CD14-positive monocyte (primary cell): ENCODE results near the gene IGLL5. TPM values are rescaled to one million over a fixed set of nuclear protein-coding genes. Genes with fewer than 3 reads are reported as not detected.

Experiments
- DNase-seq, 3 donors: peaks; one replicate each; pipeline ENCODE4 v3.0.0-alpha.2; 2011 to 2022
- H2AFZ ChIP-seq: 2 replicates; pipeline ENCODE4 v1.6.0; 2012; ENCODE audit warnings: mild to moderate bottlenecking, low read depth, low read length, inconsistent platforms; ENCODE audit not compliant: insufficient read depth, poor library complexity, severe bottlenecking
- H3K27ac ChIP-seq, 2 donors: 1 replicate in 1 of 2; 2 replicates in 1 of 2; pipeline ENCODE4 v1.5.1; 2012 to 2013; ENCODE audit warnings: low read length in 2 of 2, control low read depth in 1 of 2, inconsistent platforms in 1 of 2, low read depth in 1 of 2, mild to moderate bottlenecking in 1 of 2
- H3K27me3 ChIP-seq, 2 donors: one replicate each; pipeline versions ENCODE4 v1.6.0 to v1.6.1; 2011 to 2013; ENCODE audit warnings: low read length in 2 of 2; ENCODE audit not compliant: control insufficient read depth in 2 of 2, insufficient read depth in 2 of 2
- H3K36me3 ChIP-seq, 2 donors: replicated peaks in 1 of 2; 1 replicate in 1 of 2; 2 replicates in 1 of 2; pipeline versions ENCODE4 v1.5.1 to v1.6.1; 2012 to 2013; ENCODE audit warnings: low read length in 2 of 2, control low read depth in 1 of 2, inconsistent platforms in 1 of 2, mild to moderate bottlenecking in 1 of 2; ENCODE audit not compliant: insufficient read depth in 2 of 2, control insufficient read depth in 1 of 2
- H3K4me1 ChIP-seq, 2 donors: 1 replicate in 1 of 2; 2 replicates in 1 of 2; pipeline versions ENCODE4 v1.5.1 to v1.6.1; 2012 to 2013; ENCODE audit warnings: low read length in 2 of 2, control low read depth in 1 of 2, inconsistent platforms in 1 of 2, mild to moderate bottlenecking in 1 of 2, moderate library complexity in 1 of 2; ENCODE audit not compliant: insufficient read depth in 2 of 2, control insufficient read depth in 1 of 2
- H3K4me2 ChIP-seq: replicated peaks from 2 replicates; pipeline ENCODE3; 2012; ENCODE audit warnings: low read length, moderate library complexity, mild to moderate bottlenecking; ENCODE audit not compliant: poor library complexity, severe bottlenecking; ENCODE audit errors: extremely low read depth
- H3K4me3 ChIP-seq, 3 experiments: fragments of 200-600 bp in 1 of 3; sonication (generic) in 1 of 3; replicated peaks in 1 of 3; 1 replicate in 2 of 3; 2 replicates in 1 of 3; pipeline ENCODE4 v1.5.1; 2011 to 2013; ENCODE audit warnings: low read length in 3 of 3, mild to moderate bottlenecking in 3 of 3, control low read depth in 2 of 3, low read depth in 2 of 3, inconsistent platforms in 1 of 3, moderate library complexity in 1 of 3
- H3K79me2 ChIP-seq: 2 replicates; pipeline ENCODE4 v1.6.0; 2012; ENCODE audit warnings: mild to moderate bottlenecking, control low read depth, inconsistent platforms, low read length, moderate library complexity; ENCODE audit not compliant: insufficient read depth
- H3K9ac ChIP-seq: 2 replicates; pipeline ENCODE4 v1.6.0; 2017; ENCODE audit warnings: low read length, mild to moderate bottlenecking; ENCODE audit not compliant: insufficient read depth, poor library complexity, severe bottlenecking
- H3K9me3 ChIP-seq, 2 donors: replicated peaks in 1 of 2; 1 replicate in 1 of 2; 2 replicates in 1 of 2; pipeline versions ENCODE4 v1.5.1 to v1.6.1; 2012 to 2013; ENCODE audit warnings: low read length in 2 of 2, control low read depth in 1 of 2; ENCODE audit not compliant: control insufficient read depth in 1 of 2, insufficient read depth in 1 of 2
- H4K20me1 ChIP-seq: 2 replicates; pipeline ENCODE4 v1.6.0; 2012; ENCODE audit warnings: mild to moderate bottlenecking, low read length, control low read depth, moderate library complexity; ENCODE audit not compliant: insufficient read depth
- H3K27ac Mint-ChIP-seq, 7 donors: one replicate each; pipeline ENCODE4 v1.8.0; 2020; ENCODE audit warnings: mild to moderate bottlenecking in 7 of 7, mixed read lengths in 7 of 7, moderate library complexity in 6 of 7, inconsistent platforms in 2 of 7
- H3K27me3 Mint-ChIP-seq, 3 donors: one replicate each; pipeline ENCODE4 v1.8.0; 2021 to 2022; ENCODE audit warnings: low read depth in 3 of 3, mild to moderate bottlenecking in 3 of 3, mixed read lengths in 3 of 3, moderate library complexity in 3 of 3, inconsistent platforms in 1 of 3
- H3K36me3 Mint-ChIP-seq, 2 donors: one replicate each; pipeline ENCODE4 v1.8.0; 2020; ENCODE audit warnings: mixed read lengths in 2 of 2, inconsistent platforms in 1 of 2, mild to moderate bottlenecking in 1 of 2
- H3K4me1 Mint-ChIP-seq: one replicate; pipeline ENCODE4 v1.8.0; 2020; ENCODE audit warnings: mild to moderate bottlenecking, mixed read lengths
- H3K4me3 Mint-ChIP-seq, 2 donors: one replicate each; pipeline ENCODE4 v1.8.0; 2020; ENCODE audit warnings: mild to moderate bottlenecking in 2 of 2, mixed read lengths in 2 of 2, moderate library complexity in 1 of 2
- H3K9me3 Mint-ChIP-seq, 7 donors: one replicate each; pipeline ENCODE4 v1.8.0; 2020 to 2022; ENCODE audit warnings: mixed read lengths in 7 of 7, mild to moderate bottlenecking in 6 of 7, moderate library complexity in 6 of 7, inconsistent platforms in 2 of 7
- CTCF ChIP-seq: fragments of 200-600 bp; IDR thresholded peaks from one replicate; pipeline ENCODE4 v1.8.0; 2022; ENCODE audit warnings: antibody characterized with exemption, mild to moderate bottlenecking
- WGBS: methylation state at CpG from one replicate; pipeline ENCODE4 v1.1.5; 2013; ENCODE audit warnings: missing lambda C conversion rate; ENCODE audit not compliant: insufficient coverage; 5-methylcytosine and 5-hydroxymethylcytosine counted together
- intact Hi-C, 2 donors: fragments of 100-400 bp; cut with micrococcal nuclease; formaldehyde crosslinking; loops; one replicate each; pipeline versions ENCODE4 v1.15.0 to v1.15.1; 2023
- polyA plus RNA-seq, 3 donors: library from polyadenylated mRNA; depleted of rRNA in 1 of 3; unstranded in 2 of 3; stranded (reverse) in 1 of 3; fragments of 300-500 nt in 2 of 3; fragments of >200 nt in 1 of 3; fragmentation: Illumina TruSeq in 2 of 3; gene quantifications; 1 replicate in 2 of 3; 2 replicates in 1 of 3; pipeline ENCODE4 v1.2.3, GENCODE V29; 2012 to 2021

Gene IGLL5
- polyA plus RNA-seq, 3 donors = 0.21 to 0.38 TPM; not detected in 1

DNA sequence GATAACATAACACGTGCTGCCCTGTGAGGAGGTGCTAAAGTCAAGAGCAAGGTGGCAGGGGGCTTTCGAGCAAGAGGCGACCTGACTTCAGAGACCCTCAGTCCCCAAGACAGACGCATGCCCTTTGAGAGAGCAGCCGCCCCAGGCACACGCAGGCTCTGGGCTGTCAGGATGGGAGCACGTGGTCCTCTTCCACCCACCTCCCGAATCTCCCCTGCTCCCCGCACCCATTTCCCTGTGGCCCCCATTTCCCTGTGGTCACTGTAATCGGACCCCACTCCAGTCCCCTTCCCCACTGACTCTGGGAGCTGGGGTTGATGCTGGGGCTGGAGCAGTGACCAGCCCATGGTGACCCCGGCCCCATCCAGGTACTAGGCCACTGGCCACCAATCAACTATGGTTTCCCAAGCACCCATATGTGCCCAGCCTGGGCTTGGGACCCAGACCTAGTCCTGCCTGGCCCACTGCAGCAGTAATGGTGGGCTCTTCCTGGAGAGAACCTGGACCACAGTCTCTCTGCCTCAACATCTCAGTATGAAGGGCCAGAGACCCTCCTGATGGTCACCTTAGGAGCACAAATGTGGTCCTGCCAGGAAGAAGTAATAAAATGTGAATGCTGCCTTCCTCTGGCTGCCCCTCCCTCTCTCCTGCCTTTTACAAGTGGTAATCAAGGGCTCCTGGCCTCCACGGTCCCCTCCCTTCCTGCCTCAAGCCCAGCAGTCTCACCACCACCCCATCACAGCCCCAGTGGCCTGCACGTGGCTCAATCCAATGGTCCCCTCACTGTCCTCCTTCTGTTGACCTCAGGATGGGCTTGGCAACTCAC lies 39.0 kb downstream of the IGLL5 start:
- TF ChIP-seq CTCF = no peak
- Histone ChIP-seq H3K9ac (no peak overlapping the region), H4K20me1 (no peaks in the 10 kb centered on the region), H3K4me2 (no peak overlapping the region), H3K4me3 (no peak overlapping the region), H3K27me3 (no peaks in the 10 kb centered on the region), H3K27ac (peak overlapping the region in 1 of 2 donors; percentile 50), H3K79me2 (no peaks in the 10 kb centered on the region), H3K4me1 (peaks cover 61 to 70% of the 10 kb centered on the region in 2 donors), H2AFZ (peak overlapping the region; percentile 30), H3K9me3 (no peaks in the 10 kb centered on the region), H3K36me3 (no peaks in the 10 kb centered on the region)
- intact Hi-C loops = loop anchor here in 1 of 2 donors (5.0 to 10.0 kb wide), 2 partner anchors 44 to 202 kb away; no protein-coding TSS in a partner anchor
- Mint-ChIP-seq H3K27me3 (peaks cover 0 to 7% (median 1%) of the 10 kb centered on the region in 3 donors), H3K4me1 (peaks cover 66% of the 10 kb centered on the region), H3K9me3 (peaks cover 0 to 3% (median 0%) of the 10 kb centered on the region in 7 donors), H3K27ac (peak overlapping the region in 6 of 7 donors; percentile 73 to 100 (median 99)), H3K4me3 (no peak overlapping the region), H3K36me3 (peaks cover 5 to 7% of the 10 kb centered on the region in 2 donors)
- DNase-seq = no peak
- 79% methylated on average over 8 of the region's 13 CpGs for WGBS

DNA sequence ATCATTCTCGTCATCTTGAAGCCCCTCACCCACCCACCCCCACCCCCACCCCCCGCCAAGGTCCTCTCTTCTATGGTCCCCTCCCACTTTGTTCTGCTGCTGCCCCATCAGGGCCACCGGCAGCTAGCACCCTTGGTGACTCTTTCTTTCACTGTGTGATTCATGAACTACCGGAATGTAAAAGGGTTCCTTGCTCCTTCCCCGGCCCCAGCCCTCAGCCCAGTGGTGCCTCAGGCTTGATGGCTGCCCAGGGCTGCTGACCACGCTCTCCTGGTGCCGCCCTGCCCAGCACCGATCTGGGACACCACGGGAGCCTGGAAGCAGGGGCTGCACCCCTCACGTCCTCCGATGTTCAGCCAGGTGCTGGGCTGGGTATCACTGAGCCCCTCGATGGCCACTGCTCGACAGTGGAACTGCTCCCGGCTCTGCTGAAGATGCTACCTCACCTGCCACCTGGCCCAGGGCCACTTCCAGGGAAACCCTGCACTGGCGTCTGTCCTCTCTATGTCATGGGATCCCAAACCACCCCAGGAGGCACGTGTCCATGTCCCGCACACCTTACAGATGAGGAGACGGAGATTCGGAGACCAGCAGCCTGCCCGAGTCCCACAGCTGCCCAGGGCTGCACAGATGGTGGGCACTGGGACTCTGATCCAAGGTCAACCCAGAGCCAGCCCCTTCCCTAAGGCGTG lies 39.7 kb downstream of the IGLL5 start:
- peak overlapping the region; percentile 93 to 99 for H3K27ac ChIP-seq
- no peak for TF ChIP-seq CTCF
- no peaks in the 10 kb centered on the region for H3K79me2 ChIP-seq
- DNase-seq = peak; percentile 31 to 62 (median 54)
- Mint-ChIP-seq H3K36me3 (peaks cover 5 to 7% of the 10 kb centered on the region in 2 donors), H3K9me3 (peaks cover 0 to 3% (median 0%) of the 10 kb centered on the region in 7 donors), H3K4me3 (no peak overlapping the region), H3K27ac (peak overlapping the region; percentile 97 to 100 (median 99)), H3K4me1 (peaks cover 67% of the 10 kb centered on the region), H3K27me3 (peaks cover 0 to 7% (median 1%) of the 10 kb centered on the region in 3 donors)
- no peak overlapping the region for H2AFZ ChIP-seq
- no peaks in the 10 kb centered on the region for H3K36me3 ChIP-seq
- H3K9ac ChIP-seq = peak overlapping the region; percentile 82
- WGBS = 86% methylated on average over 19 of the region's 21 CpGs
- H3K27me3 ChIP-seq = no peaks in the 10 kb centered on the region
- no peak overlapping the region for H3K4me3 ChIP-seq
- no peak overlapping the region for H3K4me2 ChIP-seq
- H3K9me3 ChIP-seq = no peaks in the 10 kb centered on the region
- intact Hi-C loops = loop anchor here in 1 of 2 donors (5.0 to 10.0 kb wide), 2 partner anchors 45 to 203 kb away; no protein-coding TSS in a partner anchor
- no peaks in the 10 kb centered on the region for H4K20me1 ChIP-seq
- H3K4me1 ChIP-seq = peaks cover 68 to 77% of the 10 kb centered on the region in 2 donors
